ENCODE data around the gene KLK4. TPM values are rescaled to one million over a fixed set of nuclear protein-coding genes. Genes with fewer than 3 reads are reported as not detected.
A peak's percentile ranks its signal among the peaks of the same experiment; 100 is the strongest.

The KLK4 gene
- total RNA-seq, 4 donors from 2014 or later: not detected

- Histone ChIP-seq H3K4me3 (no peak overlapping the region), H3K27me3 (peaks cover 0 to 35% (median 0%) of the 10 kb centered on the region in 4 donors), H3K36me3 (no peaks in the 10 kb centered on the region), H3K9me3 (no peaks in the 10 kb centered on the region), H3K4me1 (peaks cover 0 to 65% (median 3%) of the 10 kb centered on the region in 3 donors), H3K27ac (peak overlapping the region; percentile 64 to 89 (median 83))
- intact Hi-C loops (cut with DNase I): loop anchor here (5.0 kb wide), 1 partner anchor 84 kb away; the partner anchor contains the start of gene KLK10
- no peak for TF ChIP-seq POLR2A (IDR thresholded peaks at IDR 0.05)
- TF ChIP-seq, protein P1, sequence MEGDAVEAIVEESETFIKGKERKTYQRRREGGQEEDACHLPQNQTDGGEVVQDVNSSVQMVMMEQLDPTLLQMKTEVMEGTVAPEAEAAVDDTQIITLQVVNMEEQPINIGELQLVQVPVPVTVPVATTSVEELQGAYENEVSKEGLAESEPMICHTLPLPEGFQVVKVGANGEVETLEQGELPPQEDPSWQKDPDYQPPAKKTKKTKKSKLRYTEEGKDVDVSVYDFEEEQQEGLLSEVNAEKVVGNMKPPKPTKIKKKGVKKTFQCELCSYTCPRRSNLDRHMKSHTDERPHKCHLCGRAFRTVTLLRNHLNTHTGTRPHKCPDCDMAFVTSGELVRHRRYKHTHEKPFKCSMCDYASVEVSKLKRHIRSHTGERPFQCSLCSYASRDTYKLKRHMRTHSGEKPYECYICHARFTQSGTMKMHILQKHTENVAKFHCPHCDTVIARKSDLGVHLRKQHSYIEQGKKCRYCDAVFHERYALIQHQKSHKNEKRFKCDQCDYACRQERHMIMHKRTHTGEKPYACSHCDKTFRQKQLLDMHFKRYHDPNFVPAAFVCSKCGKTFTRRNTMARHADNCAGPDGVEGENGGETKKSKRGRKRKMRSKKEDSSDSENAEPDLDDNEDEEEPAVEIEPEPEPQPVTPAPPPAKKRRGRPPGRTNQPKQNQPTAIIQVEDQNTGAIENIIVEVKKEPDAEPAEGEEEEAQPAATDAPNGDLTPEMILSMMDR (IDR thresholded peaks at IDR 0.05): no peak
- 24 to 44% methylated on average over 8 of the region's 8 CpGs for WGBS, 2 donors
- no peak for DNase-seq
Measured at GRCh38 chr19:50933640-50934039, 22.4 kb upstream of the KLK4 start.

DNA sequence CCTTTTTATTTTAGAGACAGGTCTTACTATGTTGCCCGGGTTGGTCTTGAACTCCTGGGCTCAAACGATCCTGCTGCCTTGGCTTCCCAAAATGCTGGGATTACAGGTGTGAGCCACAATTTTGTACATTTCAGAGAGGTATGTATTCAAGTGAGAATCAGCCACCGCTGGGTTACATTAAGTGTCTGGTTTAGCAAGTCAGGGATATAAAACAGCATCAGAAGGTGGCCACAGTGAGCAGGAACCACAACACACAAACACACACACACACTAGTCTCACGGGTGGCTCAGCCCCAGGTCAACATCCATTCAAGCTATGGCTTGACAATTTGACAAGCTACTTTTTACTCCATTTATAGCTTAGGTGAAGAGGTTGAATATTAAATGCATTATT, 21.5 kb upstream of the KLK4 start:
- peaks cover 0 to 65% (median 3%) of the 10 kb centered on the region in 3 donors for H3K4me1 ChIP-seq
- TF ChIP-seq, protein P1 (IDR thresholded peaks at IDR 0.05): no peak
- TF ChIP-seq POLR2A (IDR thresholded peaks at IDR 0.05): no peak
- 32 to 33% methylated on average over 4 of the region's 4 CpGs for WGBS, 2 donors
- no peaks in the 10 kb centered on the region for H3K36me3 ChIP-seq
- no peak overlapping the region for H3K4me3 ChIP-seq
- H3K27me3 ChIP-seq: peaks cover 0 to 41% (median 0%) of the 10 kb centered on the region in 4 donors
- peak overlapping the region; percentile 48 to 89 (median 83) for H3K27ac ChIP-seq
- no peaks in the 10 kb centered on the region for H3K9me3 ChIP-seq
- intact Hi-C loops (cut with DNase I): loop anchor here (5.0 kb wide), 1 partner anchor 85 kb away; the partner anchor contains the start of gene KLK10
- DNase-seq: no peak

- no peak overlapping the region for H3K4me3 ChIP-seq
- intact Hi-C loops (cut with DNase I): loop anchor here (5.0 kb wide), 1 partner anchor 85 kb away; the partner anchor contains the start of gene KLK10
- H3K9me3 ChIP-seq: no peaks in the 10 kb centered on the region
- peaks cover 0 to 46% (median 0%) of the 10 kb centered on the region in 4 donors for H3K27me3 ChIP-seq
- DNase-seq: no peak
- no peaks in the 10 kb centered on the region for H3K36me3 ChIP-seq
- peak overlapping the region; percentile 48 to 89 (median 83) for H3K27ac ChIP-seq
- peaks cover 0 to 65% (median 3%) of the 10 kb centered on the region in 3 donors for H3K4me1 ChIP-seq
- 37 to 45% methylated on average over 9 to 11 of the region's 11 CpGs for WGBS, 2 donors
- TF ChIP-seq, protein P1 (IDR thresholded peaks at IDR 0.05): no peak
- no peak for TF ChIP-seq POLR2A (IDR thresholded peaks at IDR 0.05)
Measured at GRCh38 chr19:50932018-50932689, 21.0 kb upstream of the KLK4 start.

DNA sequence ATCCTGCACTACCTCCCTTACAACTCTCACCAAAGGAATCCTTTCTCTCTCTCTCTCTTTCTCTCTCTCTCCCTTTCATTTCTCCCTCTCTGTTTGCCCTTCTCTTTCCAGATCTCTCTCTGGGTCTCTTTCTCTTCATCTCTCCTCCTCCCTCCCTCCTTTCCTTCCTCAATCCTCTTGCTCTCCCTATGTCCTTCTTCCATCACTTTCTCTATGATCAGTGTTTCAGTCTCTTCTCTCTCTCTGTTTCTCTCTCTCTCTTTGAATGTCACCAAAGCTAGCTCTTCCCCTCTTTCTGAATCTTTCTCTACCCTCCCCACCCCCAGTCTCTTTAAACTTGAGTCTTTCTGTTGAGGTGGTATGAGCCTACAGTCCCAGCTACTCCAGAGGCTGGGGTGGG, 19.8 kb upstream of the KLK4 start:
- Histone ChIP-seq H3K36me3 (no peaks in the 10 kb centered on the region), H3K4me1 (peaks cover 0 to 64% (median 3%) of the 10 kb centered on the region in 3 donors), H3K27ac (peak overlapping the region in 3 of 4 donors; percentile 79 to 89 (median 87)), H3K9me3 (no peaks in the 10 kb centered on the region), H3K27me3 (peaks cover 0 to 49% (median 0%) of the 10 kb centered on the region in 4 donors), H3K4me3 (no peak overlapping the region)
- intact Hi-C loops (cut with DNase I): loop anchor here (5.0 kb wide), 1 partner anchor 86 kb away; the partner anchor contains the start of gene KLK10
- TF ChIP-seq POLR2A (IDR thresholded peaks at IDR 0.05): no peak
- TF ChIP-seq, protein P1 (IDR thresholded peaks at IDR 0.05): no peak
- DNase-seq: no peak

DNA sequence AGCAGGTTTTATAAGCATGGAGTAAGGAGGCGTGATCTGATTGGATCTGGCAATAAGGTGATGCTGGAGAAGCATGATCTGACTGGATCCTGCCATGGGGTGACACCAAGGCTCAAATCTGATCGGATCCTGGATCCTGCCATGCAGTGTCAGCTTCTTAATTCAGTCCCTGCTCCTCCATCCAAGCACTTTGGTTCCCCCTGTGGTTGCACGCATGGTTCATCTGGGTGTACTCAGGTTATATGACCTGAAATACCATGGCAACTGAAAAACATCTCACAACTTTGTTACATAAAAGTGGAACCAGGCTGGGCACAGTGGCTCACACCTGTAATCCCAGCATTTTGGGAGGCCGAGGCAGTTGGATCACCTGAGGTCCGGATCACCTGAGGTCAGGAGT, 17.6 kb upstream of the KLK4 start:
- 67 to 80% methylated on average over 2 to 4 of the region's 5 CpGs for WGBS, 2 donors
- Histone ChIP-seq H3K4me1 (peaks cover 0 to 42% (median 3%) of the 10 kb centered on the region in 3 donors), H3K9me3 (no peaks in the 10 kb centered on the region), H3K27ac (no peak overlapping the region), H3K27me3 (peaks cover 0 to 49% (median 0%) of the 10 kb centered on the region in 4 donors), H3K4me3 (no peak overlapping the region), H3K36me3 (no peaks in the 10 kb centered on the region)
- intact Hi-C loops (cut with DNase I): loop anchor here (5.0 kb wide), 1 partner anchor 168 kb away; no protein-coding TSS in a partner anchor
- TF ChIP-seq POLR2A (IDR thresholded peaks at IDR 0.05): no peak
- TF ChIP-seq, protein P1 (IDR thresholded peaks at IDR 0.05): no peak
- no peak for DNase-seq
